ENCODE measurements around the gene WWP2. TPM values are rescaled to one million over a fixed set of nuclear protein-coding genes. Genes with fewer than 3 reads are reported as not detected.

The WWP2 gene
- total RNA-seq, 2 experiments from 2014 or later = 30.3 to 43.4 TPM

DNA sequence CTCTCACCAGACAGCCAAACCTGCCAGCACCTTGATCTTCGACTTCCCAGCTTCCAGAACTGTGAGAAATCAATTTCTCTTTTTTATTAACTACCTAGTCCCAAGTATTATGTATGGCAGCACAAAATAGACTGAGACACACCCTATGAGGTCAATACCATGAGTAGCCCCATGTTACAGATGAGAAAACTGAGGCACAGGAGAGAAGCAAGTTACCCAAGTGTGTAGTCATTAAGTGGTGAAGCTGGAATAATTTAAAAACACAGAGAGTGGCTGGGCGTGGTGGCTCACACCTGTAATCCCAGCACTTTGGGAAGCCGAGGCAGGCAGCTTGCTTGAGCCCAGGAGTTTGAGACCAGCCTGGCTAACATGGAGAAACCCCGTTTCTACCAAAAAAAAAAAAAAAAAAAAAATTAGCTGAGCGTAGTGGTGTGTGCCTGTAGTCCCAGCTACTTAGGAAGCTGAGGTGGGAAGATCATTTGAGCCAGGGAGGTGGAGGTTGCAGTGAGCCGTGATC lies 40.6 kb upstream of the WWP2 start:
- no peak overlapping the region for H2AFZ ChIP-seq (ENCODE audit: low read length)
- no peak overlapping the region for H3K4me2 ChIP-seq (ENCODE audit: low read length)
- no peaks in the 10 kb centered on the region for H3K9me3 ChIP-seq (ENCODE audit: low read length)
- no peak overlapping the region for H3K4me3 ChIP-seq (ENCODE audit: low read depth, low read length, poor library complexity, severe bottlenecking)
- H3K79me2 ChIP-seq (ENCODE audit: insufficient read depth, low read depth, low read length) = no peaks in the 10 kb centered on the region
- peaks cover 17% of the 10 kb centered on the region for H3K4me1 ChIP-seq (ENCODE audit: insufficient read depth, low read length, poor library complexity, severe bottlenecking)
- H3K27ac ChIP-seq (ENCODE audit: low read depth, low read length, poor library complexity, severe bottlenecking) = no peak overlapping the region
- ChIA-PET CTCF (ENCODE audit: unreplicated experiment) (no interaction called here), POLR2A (interaction anchor here (0.6 kb wide), 3 partner anchors 63 to 759 kb away, joined by 3 read pairs; no protein-coding TSS in a partner anchor)
- intact Hi-C loops (cut with micrococcal nuclease; ENCODE audit: unreplicated experiment) = no loop called here
- no peaks in the 10 kb centered on the region for H4K20me1 ChIP-seq (ENCODE audit: insufficient read depth, low read length)
- no peak for DNase-seq (ENCODE audit: low spot score)
- H3K36me3 ChIP-seq (ENCODE audit: insufficient read depth, low read length) = no peaks in the 10 kb centered on the region
- H3K9me2 ChIP-seq (ENCODE audit: insufficient read depth, low read length) = no peaks in the 10 kb centered on the region
- TF ChIP-seq EZH2phosphoT487 (IDR thresholded peaks at IDR 0.05; ENCODE audit: borderline replicate concordance, low read depth, low read length) (no peak), CTCF (conservative IDR thresholded peaks at IDR 0.05; ENCODE audit: low read length) (no peak)
- no TSS peak for BruUV-seq (replicated peaks)

GRCh38 chr16:69724414-69724873 lies 37.7 kb upstream of the WWP2 start:
- TF ChIP-seq EZH2phosphoT487 (IDR thresholded peaks at IDR 0.05; ENCODE audit: borderline replicate concordance, low read depth, low read length) (no peak), CTCF (conservative IDR thresholded peaks at IDR 0.05; ENCODE audit: low read length) (no peak)
- Histone ChIP-seq H3K79me2 (ENCODE audit: insufficient read depth, low read depth, low read length) (no peaks in the 10 kb centered on the region), H3K9me2 (ENCODE audit: insufficient read depth, low read length) (no peaks in the 10 kb centered on the region), H4K20me1 (ENCODE audit: insufficient read depth, low read length) (no peaks in the 10 kb centered on the region), H3K9me3 (ENCODE audit: low read length) (no peaks in the 10 kb centered on the region), H3K27ac (ENCODE audit: low read depth, low read length, poor library complexity, severe bottlenecking) (no peak overlapping the region), H3K4me1 (ENCODE audit: insufficient read depth, low read length, poor library complexity, severe bottlenecking) (peaks cover 32% of the 10 kb centered on the region), H2AFZ (ENCODE audit: low read length) (no peak overlapping the region), H3K4me3 (ENCODE audit: low read depth, low read length, poor library complexity, severe bottlenecking) (no peak overlapping the region), H3K36me3 (ENCODE audit: insufficient read depth, low read length) (no peaks in the 10 kb centered on the region), H3K4me2 (ENCODE audit: low read length) (0 out of 2 replicates have a peak overlapping the region, but pooled peaks have one; percentile 81)
- no peak for DNase-seq (ENCODE audit: low spot score)
- POLR2A ChIA-PET = interaction anchor here (0.6 to 4.2 kb wide), 3 partner anchors 30 to 110 kb away, joined by 3 to 24 read pairs (median 7); partner anchors contain the start of genes NOB1 and WWP2
- intact Hi-C loops (cut with micrococcal nuclease; ENCODE audit: unreplicated experiment) = no loop called here
- CTCF ChIA-PET (ENCODE audit: unreplicated experiment) = no interaction called here
- BruUV-seq (replicated peaks) = no TSS peak

GRCh38 chr16:69724981-69725479 lies 37.1 kb upstream of the WWP2 start:
- H4K20me1 ChIP-seq (ENCODE audit: insufficient read depth, low read length) = no peaks in the 10 kb centered on the region
- DNase-seq (ENCODE audit: low spot score) = no peak
- BruUV-seq (replicated peaks) = no TSS peak
- H3K79me2 ChIP-seq (ENCODE audit: insufficient read depth, low read depth, low read length) = no peaks in the 10 kb centered on the region
- no peak overlapping the region for H3K27ac ChIP-seq (ENCODE audit: low read depth, low read length, poor library complexity, severe bottlenecking)
- H3K4me2 ChIP-seq (ENCODE audit: low read length) = peak overlapping the region; percentile 81; the same call in 1 of the 2 replicates
- H3K9me3 ChIP-seq (ENCODE audit: low read length) = no peaks in the 10 kb centered on the region
- POLR2A ChIA-PET = interaction anchor here (0.5 to 4.2 kb wide), 4 partner anchors 25 to 103 kb away, joined by 3 to 24 read pairs (median 5); partner anchors contain the start of genes NOB1 and WWP2
- H2AFZ ChIP-seq (ENCODE audit: low read length) = no peak overlapping the region
- H3K36me3 ChIP-seq (ENCODE audit: insufficient read depth, low read length) = no peaks in the 10 kb centered on the region
- no peak overlapping the region for H3K4me3 ChIP-seq (ENCODE audit: low read depth, low read length, poor library complexity, severe bottlenecking)
- TF ChIP-seq EZH2phosphoT487 (IDR thresholded peaks at IDR 0.05; ENCODE audit: borderline replicate concordance, low read depth, low read length) (no peak), CTCF (conservative IDR thresholded peaks at IDR 0.05; ENCODE audit: low read length) (no peak)
- H3K4me1 ChIP-seq (ENCODE audit: insufficient read depth, low read length, poor library complexity, severe bottlenecking) = peaks cover 32% of the 10 kb centered on the region
- intact Hi-C loops (cut with micrococcal nuclease; ENCODE audit: unreplicated experiment) = no loop called here
- H3K9me2 ChIP-seq (ENCODE audit: insufficient read depth, low read length) = no peaks in the 10 kb centered on the region
- CTCF ChIA-PET (ENCODE audit: unreplicated experiment) = no interaction called here

All from OCI-LY7 (cell line).